Posterior vena cava (tissue), 2 donors: ENCODE results near the gene SOX8. TPM values are rescaled to one million over a fixed set of nuclear protein-coding genes. Genes with fewer than 3 reads are reported as not detected.

Source experiments
- DNase-seq: peaks from one replicate; pipeline ENCODE4 v3.0.0-alpha.2; 2020; ENCODE audit warnings: low spot score
- intact Hi-C, 2 donors: fragments of 100-400 bp; cut with DNase I; formaldehyde crosslinking; loops; one replicate each; pipeline versions ENCODE4 v1.14.1 to v1.14.2; 2022 to 2023
- total RNA-seq, 2 donors: library from RNA; stranded (reverse); fragmentation: NEBNext Ultra II Directional; extraction: Animal tissue kit (Norgen Biotek cat#: 25700); gene quantifications; one replicate each; pipeline ENCODE4 v1.2.1, GENCODE V29; 2021
- donor health status: DM: yes; HTN: yes; CAD: no.
- donor health status: DM: yes; HTN: yes; CAD: no.

Gene SOX8
- total RNA-seq, 2 donors from 2014 or later: 0.71 to 0.79 TPM

DNA sequence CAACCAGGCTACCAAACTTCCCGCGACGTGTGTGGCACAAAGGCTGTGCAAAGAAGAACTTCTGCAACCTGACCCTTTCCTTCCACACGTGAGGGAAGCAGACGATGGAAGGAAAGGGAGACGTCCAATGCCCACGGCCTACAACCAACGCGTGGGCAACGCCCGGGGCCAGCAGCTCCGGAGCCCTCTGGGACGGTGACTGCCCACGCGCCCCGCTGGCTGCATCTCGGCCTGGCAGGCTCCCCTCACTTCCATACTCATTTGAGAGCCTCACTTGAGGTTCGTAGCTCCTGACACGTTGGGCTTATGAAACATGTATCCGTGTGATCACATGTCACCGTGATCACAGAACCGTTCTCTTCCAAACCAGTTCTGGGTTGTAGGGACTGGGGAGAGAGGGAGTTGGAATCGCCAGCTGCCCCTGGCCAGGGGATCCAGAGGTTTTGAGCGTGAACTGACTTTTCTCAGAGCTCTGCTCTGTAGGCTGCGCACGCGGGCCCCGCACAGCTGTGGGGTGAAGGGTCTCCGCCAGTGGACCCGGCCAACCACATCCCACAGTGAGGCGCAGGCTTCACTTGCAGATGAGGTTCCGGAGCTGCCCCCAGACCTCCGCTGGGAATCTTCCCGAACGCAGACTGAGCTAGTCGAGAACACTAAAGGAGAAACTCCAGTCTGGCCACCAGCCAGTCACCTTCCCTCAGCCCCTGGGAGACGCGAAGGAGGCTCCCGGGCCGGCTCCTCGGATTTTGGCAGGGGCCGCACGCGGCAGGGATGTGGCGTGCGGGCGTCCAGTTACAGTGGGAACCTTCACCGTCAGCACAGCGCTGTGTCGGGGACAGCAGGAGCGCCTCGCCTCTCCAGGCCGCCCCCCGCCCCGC lies 11.8 kb upstream of the SOX8 start:
- intact Hi-C loops: no loop called here
- no peak for DNase-seq

DNA sequence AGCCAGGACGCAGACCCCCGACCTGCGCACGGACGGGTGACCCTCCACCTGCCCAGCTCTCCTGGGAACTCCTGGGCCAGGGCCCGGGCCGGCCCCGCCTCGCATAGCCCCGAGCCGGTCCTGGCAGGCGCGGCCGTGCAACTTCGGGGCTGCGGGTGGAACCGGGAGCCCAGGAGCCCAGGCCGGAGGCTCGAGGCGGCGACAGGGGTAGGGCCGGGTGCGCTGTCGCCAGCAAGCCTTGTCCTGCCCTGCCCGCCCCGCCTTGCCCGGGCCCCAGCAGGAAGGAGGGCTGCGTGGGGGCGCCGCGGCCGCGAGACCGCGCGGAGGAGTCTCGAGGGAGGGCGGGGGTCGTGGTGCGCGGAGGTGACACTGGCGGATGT lies 11.2 kb upstream of the SOX8 start:
- intact Hi-C loops: no loop called here
- DNase-seq: no peak

- intact Hi-C loops: no loop called here
These were observed 10.6 kb upstream of the SOX8 start, which contains the start of gene LMF1 for GRCh38 chr16:970766-971581. Gene LMF1 (minus strand): TSS chr16:970984. CDS start chr16:970980, 4 bp downstream.

GRCh38 chr16:971582-971905 lies 10.0 kb upstream of the SOX8 start:
- no peak for DNase-seq
- intact Hi-C loops: no loop called here

More at GRCh38 chr16:970766-971581, 10.6 kb upstream of the SOX8 start, which contains the start of gene LMF1:
- peak; percentile 98 for DNase-seq

GRCh38 chr16:971981-972315 lies 9.6 kb upstream of the SOX8 start:
- intact Hi-C loops: no loop called here
- DNase-seq: no peak

DNA sequence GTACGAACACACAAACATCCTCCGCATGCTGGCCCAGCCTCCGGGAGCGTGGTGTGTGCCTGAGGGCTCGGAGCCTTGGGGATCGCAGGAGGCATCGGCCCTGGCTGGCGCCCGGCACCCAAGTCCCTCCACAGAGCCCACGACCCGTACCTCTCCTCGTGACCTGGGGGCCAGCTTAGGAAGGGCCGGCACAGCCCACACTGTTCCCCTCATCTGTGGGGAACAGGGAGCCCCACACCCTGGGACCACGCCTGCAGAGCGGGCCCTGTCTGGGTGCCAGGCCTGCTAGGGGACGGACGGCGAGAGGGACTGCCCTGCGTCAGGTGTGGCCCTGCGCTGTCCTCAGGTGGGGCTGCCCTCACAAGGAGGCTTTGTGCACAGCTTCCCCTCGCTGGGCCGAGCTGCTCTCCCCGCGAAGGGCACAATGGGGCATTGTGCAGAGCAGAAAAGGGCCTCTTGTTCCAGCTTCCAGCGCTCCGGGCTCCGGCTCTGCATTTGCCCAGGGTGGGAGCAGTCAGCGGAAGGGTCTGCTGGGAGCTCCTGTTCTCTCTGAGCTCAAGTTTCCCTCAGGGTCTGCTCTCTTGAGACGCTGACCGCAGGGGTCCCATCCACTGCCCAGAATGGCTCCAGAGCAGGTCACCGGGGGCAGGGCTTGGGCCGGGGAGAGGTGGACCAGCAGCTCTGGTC lies 9.1 kb upstream of the SOX8 start:
- DNase-seq: no peak
- intact Hi-C loops: no loop called here

- no peak for DNase-seq
- intact Hi-C loops: no loop called here
These were observed 8.2 kb upstream of the SOX8 start for GRCh38 chr16:973366-973765.

DNA sequence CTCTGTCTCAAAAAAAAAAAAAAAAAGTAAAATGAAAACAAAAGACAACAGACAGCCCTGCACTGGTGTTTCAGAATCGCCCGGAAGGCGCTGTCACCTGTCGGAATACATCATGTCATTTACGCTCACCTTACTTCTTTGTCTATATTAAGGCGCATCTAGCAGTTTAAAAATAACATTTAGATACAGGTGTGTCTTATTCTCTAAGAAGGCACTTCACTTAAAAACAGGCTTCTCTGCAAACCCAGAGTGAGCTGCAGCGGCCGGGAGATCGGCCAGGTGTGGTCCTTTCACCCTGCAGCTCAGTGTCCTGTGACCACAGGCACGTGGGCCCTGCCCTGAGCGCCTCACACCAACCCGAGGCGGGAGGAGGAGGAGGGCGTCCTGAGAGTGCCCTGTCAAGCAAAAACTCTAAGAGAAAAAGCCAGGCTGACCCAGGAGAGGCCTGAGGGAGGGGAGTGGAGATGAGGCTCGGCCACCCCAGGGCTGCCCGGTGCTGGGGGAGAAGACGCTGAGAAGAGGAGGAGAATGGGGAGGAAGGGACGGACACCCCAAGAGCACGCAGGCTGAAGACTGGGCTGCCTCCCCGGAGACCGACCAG lies 7.5 kb upstream of the SOX8 start:
- intact Hi-C loops: no loop called here
- DNase-seq: no peak

GRCh38 chr16:974611-975261 lies 6.8 kb upstream of the SOX8 start:
- intact Hi-C loops: no loop called here
- DNase-seq: no peak

DNA sequence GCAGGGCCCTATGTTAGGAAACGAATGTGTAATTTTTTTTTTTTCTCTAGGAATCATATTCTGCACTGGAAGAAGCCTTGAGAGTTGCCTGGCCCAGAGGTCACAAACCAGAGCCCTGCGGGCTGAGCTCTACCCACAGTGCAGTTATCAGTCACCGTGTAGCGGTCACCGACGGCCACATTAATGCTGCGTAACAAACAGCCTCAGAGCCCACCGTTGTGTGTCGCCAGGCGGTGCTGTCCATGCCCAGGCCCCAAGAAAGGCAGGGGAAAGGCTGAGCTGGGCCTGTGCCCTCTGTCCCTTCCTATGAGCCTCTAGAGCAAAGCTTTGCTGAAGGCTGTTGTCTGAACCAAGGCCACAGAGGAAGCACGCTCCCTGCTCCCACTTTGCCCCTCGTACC lies 6.3 kb upstream of the SOX8 start:
- no peak for DNase-seq
- intact Hi-C loops: no loop called here

GRCh38 chr16:976389-976931 lies 5.1 kb upstream of the SOX8 start:
- intact Hi-C loops: no loop called here
- DNase-seq: no peak

DNA sequence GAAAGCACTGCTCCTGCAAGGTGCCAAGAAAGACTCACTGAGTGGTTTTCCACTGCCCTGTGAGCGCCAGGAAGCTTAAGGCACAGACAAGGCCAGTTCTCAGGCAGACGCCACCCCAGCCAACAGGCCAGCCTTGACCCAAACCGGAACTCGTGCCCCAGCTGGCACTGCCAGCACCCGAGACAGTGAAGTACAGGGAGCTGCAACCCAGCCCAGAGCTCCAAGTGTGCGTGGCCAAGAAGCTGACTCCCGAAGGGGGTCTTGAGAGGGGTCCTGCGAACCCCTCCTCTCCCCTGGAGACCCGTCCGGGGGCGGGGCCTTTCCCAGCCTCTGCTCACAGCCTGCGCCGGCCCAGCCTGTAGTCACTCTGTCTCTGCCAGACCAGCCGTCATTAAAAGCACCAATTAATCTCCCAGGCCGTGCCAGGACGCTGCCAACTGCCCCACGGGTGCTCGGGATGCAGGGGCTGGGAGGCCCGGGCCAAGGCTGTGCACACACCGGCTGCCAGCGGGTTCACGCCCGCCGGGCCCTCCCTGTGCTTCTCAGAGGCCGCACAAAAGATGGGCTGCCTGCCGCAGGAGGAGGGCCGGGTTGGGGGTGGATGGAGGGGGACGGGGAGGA lies 4.4 kb upstream of the SOX8 start:
- intact Hi-C loops: no loop called here

GRCh38 chr16:977896-978295 lies 3.7 kb upstream of the SOX8 start:
- DNase-seq: no peak
- intact Hi-C loops: no loop called here

More for the DNA sequence above, 4.4 kb upstream of the SOX8 start:
- peak; percentile 83 for DNase-seq

- intact Hi-C loops: no loop called here
- peak; percentile 76 for DNase-seq
These were observed 3.2 kb upstream of the SOX8 start for GRCh38 chr16:978403-978802.

DNA sequence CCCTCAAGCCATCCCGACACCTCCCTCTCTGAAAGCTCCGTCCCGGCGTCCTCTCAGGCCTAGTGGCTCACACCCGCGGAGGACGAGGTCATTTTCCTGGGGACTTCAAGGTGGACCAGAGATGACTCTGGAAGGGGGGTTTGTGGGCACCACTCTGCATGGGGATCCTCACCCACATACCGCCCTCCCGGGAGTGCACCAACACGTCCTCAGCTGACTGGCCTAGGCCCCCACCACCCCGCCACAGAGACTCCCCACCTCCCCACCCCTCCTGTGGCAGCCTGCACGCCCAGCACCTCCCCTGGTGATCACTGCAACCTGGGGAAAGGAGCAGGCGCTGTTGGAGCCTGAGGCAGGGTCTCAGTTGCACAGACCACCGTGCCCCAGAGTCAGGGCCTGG lies 2.4 kb upstream of the SOX8 start:
- intact Hi-C loops: no loop called here
- DNase-seq: no peak

- intact Hi-C loops: no loop called here
- peak; percentile 78 for DNase-seq
These were observed 1.5 kb upstream of the SOX8 start for GRCh38 chr16:979859-980594.

GRCh38 chr16:980595-980854 lies 1.0 kb upstream of the SOX8 start:
- DNase-seq: no peak
- intact Hi-C loops: no loop called here
